ENCODE data around the gene TESPA1.
A peak's percentile ranks its signal among the peaks of the same experiment; 100 is the strongest.
"Not testable (repeated sequence)": the region's sequence is repeated elsewhere in the genome, so short reads cannot be mapped to it uniquely, and the experiment has no call there.

TESPA1 gene

GRCh38 chr12:54984658-54985376, at the start of gene TESPA1:
TSS of gene TESPA1 (minus strand) at chr12:54984762. CDS start at chr12:54974562, 10,200 bp downstream.
- no peak for DNase-seq

- peak; percentile 61 for DNase-seq
These were observed 49.7 kb upstream of the TESPA1 start for GRCh38 chr12:55034218-55034617.

GRCh38 chr12:55025508-55025907, 40.9 kb upstream of the TESPA1 start:
- DNase-seq, result no peak

GRCh38 chr12:55024575-55024974, 40.0 kb upstream of the TESPA1 start:
- DNase-seq, result no peak

GRCh38 chr12:55019784-55020183, 35.2 kb upstream of the TESPA1 start, which contains the start of gene NEUROD4:
TSS of gene NEUROD4 (plus strand) at chr12:55019974. CDS start at chr12:55026440, 6,466 bp downstream.
- peak; percentile 76 for DNase-seq

- no peak for DNase-seq
These were observed 32.9 kb upstream of the TESPA1 start for GRCh38 chr12:55017416-55017925.

- DNase-seq, result peak; percentile 28
These were observed 24.5 kb upstream of the TESPA1 start for GRCh38 chr12:55008944-55009585.

- DNase-seq, result no peak
These were observed 17.8 kb upstream of the TESPA1 start for GRCh38 chr12:55002355-55002754.

- no peak for DNase-seq
These were observed 16.8 kb upstream of the TESPA1 start for GRCh38 chr12:55001198-55001868.

GRCh38 chr12:54998958-54999510, 14.5 kb upstream of the TESPA1 start:
- no peak for DNase-seq

GRCh38 chr12:54997929-54998522, 13.5 kb upstream of the TESPA1 start:
- no peak for DNase-seq

GRCh38 chr12:54996205-54996604, 11.6 kb upstream of the TESPA1 start:
- no peak for DNase-seq

GRCh38 chr12:54993181-54993835, 8.7 kb upstream of the TESPA1 start:
- no peak for DNase-seq

- DNase-seq, result no peak
These were observed 7.4 kb upstream of the TESPA1 start for GRCh38 chr12:54991991-54992375.

- no peak for DNase-seq
These were observed 6.8 kb upstream of the TESPA1 start for GRCh38 chr12:54991161-54991990.

GRCh38 chr12:54989829-54990228, 5.3 kb upstream of the TESPA1 start:
- DNase-seq, result no peak

- peak; percentile 85 for DNase-seq
These were observed 4.0 kb upstream of the TESPA1 start for GRCh38 chr12:54988402-54989054.

GRCh38 chr12:54987611-54988231, 3.2 kb upstream of the TESPA1 start:
- no peak for DNase-seq

GRCh38 chr12:54986773-54987172, 2.2 kb upstream of the TESPA1 start:
- DNase-seq, result not testable (repeated sequence)

GRCh38 chr12:54983536-54984101, 943 bp downstream of the TESPA1 start:
- no peak for DNase-seq

Measured in left hindlimb (tissue), 1 donor.